Effector memory CD4-positive, alpha-beta T cell (primary cell): ENCODE data around the gene TAF1C.
"Not testable (repeated sequence)": the region's sequence is repeated elsewhere in the genome, so short reads cannot be mapped to it uniquely, and the experiment has no call there.

Experiments
- DNase-seq, 3 donors: peaks; one replicate each; pipeline ENCODE4 v3.0.0-alpha.2; 2020
- H3K27ac ChIP-seq: 2 replicates; pipeline ENCODE4 v1.7.0; 2013; ENCODE audit warnings: mild to moderate bottlenecking, low read length, moderate library complexity; ENCODE audit not compliant: insufficient read depth, poor library complexity, severe bottlenecking
- H3K27me3 ChIP-seq: replicated peaks from 2 replicates; pipeline ENCODE4 v1.7.0; 2013; ENCODE audit warnings: mild to moderate bottlenecking, low read length; ENCODE audit not compliant: insufficient read depth, control insufficient read depth, poor library complexity, severe bottlenecking
- H3K36me3 ChIP-seq: 2 replicates; pipeline ENCODE4 v1.7.0; 2013; ENCODE audit warnings: mild to moderate bottlenecking, low read length, moderate library complexity; ENCODE audit not compliant: control insufficient read depth, insufficient read depth
- H3K4me1 ChIP-seq: 2 replicates; pipeline ENCODE4 v1.7.0; 2013; ENCODE audit warnings: low read length, mild to moderate bottlenecking; ENCODE audit not compliant: control insufficient read depth, insufficient read depth, poor library complexity, severe bottlenecking
- H3K4me3 ChIP-seq: 2 replicates; pipeline ENCODE4 v1.7.0; 2013; ENCODE audit warnings: low read length, low read depth, mild to moderate bottlenecking; ENCODE audit not compliant: insufficient read depth, poor library complexity, severe bottlenecking
- H3K9me3 ChIP-seq: 2 replicates; pipeline ENCODE4 v1.7.0; 2013; ENCODE audit warnings: mild to moderate bottlenecking, low read length, moderate library complexity; ENCODE audit not compliant: control insufficient read depth

The TAF1C gene

DNA sequence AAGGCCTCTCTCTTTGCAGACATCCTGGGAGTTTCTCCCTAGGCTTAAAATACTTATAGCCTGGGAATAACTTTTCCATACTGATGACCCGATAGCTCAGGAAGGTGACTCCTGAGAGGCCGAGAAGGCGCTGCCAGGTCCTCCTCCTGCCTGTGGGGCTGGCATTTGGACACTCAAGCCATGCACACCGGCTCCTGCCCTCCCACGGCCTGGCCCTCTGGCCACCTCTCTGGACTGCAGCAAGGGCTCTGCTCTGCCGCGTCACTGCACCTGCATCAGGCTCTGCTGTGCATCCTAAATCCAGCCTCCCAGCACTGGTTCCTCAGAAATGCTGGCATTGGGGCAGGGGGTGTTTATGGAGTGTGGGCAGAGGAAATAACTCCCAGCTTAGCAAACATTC, 38.7 kb upstream of the TAF1C start:
- Histone ChIP-seq H3K27me3 (peaks cover 6% of the 10 kb centered on the region), H3K4me1 (no peaks in the 10 kb centered on the region), H3K36me3 (no peaks in the 10 kb centered on the region), H3K9me3 (no peaks in the 10 kb centered on the region), H3K4me3 (no peak overlapping the region), H3K27ac (no peak overlapping the region)
- DNase-seq = no peak

DNA sequence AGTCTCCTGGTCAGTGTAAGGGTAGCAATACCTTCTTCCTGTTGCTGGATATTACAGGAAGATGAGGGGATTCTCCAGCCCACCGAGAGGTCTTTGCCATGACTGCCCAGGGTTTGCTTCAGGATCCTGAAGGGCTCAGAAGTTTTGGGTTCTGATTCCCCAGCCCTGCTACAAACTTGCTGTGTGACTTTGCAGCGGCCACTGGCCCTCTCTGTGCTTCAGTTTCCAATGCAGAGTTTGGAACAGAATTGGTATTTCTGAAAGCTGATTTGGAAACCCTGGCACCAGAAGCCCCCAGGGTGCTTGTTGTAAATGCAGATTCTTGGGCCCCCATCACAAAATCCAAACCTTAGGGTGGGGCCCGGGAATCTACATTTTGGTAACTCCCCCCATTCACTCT, 38.3 kb upstream of the TAF1C start:
- DNase-seq = no peak
- Histone ChIP-seq H3K36me3 (no peaks in the 10 kb centered on the region), H3K4me3 (no peak overlapping the region), H3K9me3 (no peaks in the 10 kb centered on the region), H3K4me1 (no peaks in the 10 kb centered on the region), H3K27ac (no peak overlapping the region), H3K27me3 (peaks cover 6% of the 10 kb centered on the region)

DNA sequence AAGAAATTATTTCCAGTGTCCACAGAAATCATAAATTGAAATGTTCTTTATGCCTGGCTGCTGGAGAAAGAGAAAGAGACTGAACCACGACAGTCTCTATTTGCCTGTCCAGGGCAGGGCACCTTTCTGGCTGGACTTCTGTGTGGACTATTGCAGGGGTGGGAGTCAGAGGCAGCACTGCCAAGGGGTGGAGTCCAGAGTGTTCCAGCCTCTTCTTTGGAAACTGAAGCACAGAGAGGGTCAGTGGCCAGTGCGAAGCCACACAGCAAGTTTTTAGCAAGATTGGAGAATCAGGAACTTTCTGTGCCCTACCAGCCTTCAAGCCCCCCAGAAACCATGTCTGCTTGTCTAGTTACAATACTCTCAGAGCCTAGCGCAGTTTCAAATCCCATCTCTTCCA, 37.7 kb upstream of the TAF1C start:
- no peak overlapping the region for H3K4me3 ChIP-seq
- H3K36me3 ChIP-seq = no peaks in the 10 kb centered on the region
- no peak overlapping the region for H3K27ac ChIP-seq
- H3K27me3 ChIP-seq = peaks cover 3% of the 10 kb centered on the region
- DNase-seq = no peak
- no peaks in the 10 kb centered on the region for H3K9me3 ChIP-seq
- H3K4me1 ChIP-seq = no peaks in the 10 kb centered on the region

DNA sequence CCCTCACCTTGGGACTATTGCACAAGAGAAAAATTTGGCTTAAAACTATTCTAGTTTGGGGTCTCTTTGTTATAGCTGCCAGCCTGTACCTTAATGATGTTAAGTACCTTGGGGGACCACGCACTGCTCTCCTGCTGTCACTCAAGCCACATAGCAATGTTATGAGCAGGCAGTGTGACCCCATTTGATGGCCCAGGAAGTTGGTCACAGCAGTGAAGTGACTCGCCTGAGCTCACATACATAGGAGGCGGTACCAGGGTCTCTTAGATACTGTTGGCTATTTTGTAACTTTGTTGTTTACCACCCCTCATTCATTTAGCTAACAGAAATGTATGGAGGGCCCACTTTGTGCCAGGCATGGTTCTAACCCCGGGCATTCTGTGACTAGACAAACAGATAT, 36.6 kb upstream of the TAF1C start:
- H3K27me3 ChIP-seq = peaks cover 3% of the 10 kb centered on the region
- no peak overlapping the region for H3K27ac ChIP-seq
- no peaks in the 10 kb centered on the region for H3K4me1 ChIP-seq
- DNase-seq = no peak
- no peak overlapping the region for H3K4me3 ChIP-seq
- H3K9me3 ChIP-seq = no peaks in the 10 kb centered on the region
- H3K36me3 ChIP-seq = no peaks in the 10 kb centered on the region

DNA sequence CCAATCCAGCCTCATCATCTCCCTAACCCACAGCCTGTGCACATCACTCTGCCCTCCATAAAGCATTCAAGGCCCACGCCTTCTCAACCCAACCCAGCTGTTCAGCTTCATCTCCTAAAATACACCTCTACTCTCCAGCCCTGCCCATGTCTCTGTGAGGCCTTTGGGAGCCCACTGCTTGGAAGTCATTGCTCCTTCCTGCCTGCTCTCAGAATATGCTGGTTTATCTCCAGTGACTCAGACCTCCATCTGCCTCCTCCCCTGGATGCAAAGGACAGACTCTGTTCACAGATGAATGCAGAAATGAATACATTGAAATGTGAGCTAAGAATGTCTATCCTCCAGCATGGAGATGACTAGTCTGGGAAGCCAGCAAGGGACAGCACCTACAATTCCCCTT, 34.0 kb upstream of the TAF1C start:
- H3K4me3 ChIP-seq = no peak overlapping the region
- H3K27ac ChIP-seq = no peak overlapping the region
- peaks cover 3% of the 10 kb centered on the region for H3K27me3 ChIP-seq
- no peaks in the 10 kb centered on the region for H3K4me1 ChIP-seq
- no peaks in the 10 kb centered on the region for H3K9me3 ChIP-seq
- no peak for DNase-seq
- no peaks in the 10 kb centered on the region for H3K36me3 ChIP-seq

DNA sequence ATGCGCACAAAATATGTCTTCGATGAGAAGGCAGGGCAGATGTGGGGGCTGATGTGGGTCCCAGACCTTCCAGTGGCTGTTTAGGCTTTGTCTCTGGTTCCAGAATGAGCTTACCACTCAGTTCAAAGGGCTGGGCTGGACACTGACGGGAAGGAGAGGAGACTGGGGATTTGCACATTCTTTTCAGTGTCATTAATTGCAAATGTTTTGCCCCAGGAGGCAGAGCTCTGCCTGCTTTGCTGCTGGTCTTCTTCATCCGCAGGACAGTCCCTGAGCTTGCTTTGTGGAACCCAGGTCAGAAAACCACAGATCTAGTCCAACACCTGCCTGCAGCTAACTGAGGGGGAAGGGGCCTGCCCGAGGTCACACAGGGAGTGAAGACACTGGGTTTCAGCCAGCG, 32.1 kb upstream of the TAF1C start:
- no peaks in the 10 kb centered on the region for H3K9me3 ChIP-seq
- H3K4me1 ChIP-seq = no peaks in the 10 kb centered on the region
- DNase-seq = no peak
- H3K36me3 ChIP-seq = no peaks in the 10 kb centered on the region
- no peak overlapping the region for H3K27ac ChIP-seq
- H3K27me3 ChIP-seq = no peaks in the 10 kb centered on the region
- H3K4me3 ChIP-seq = no peak overlapping the region

DNA sequence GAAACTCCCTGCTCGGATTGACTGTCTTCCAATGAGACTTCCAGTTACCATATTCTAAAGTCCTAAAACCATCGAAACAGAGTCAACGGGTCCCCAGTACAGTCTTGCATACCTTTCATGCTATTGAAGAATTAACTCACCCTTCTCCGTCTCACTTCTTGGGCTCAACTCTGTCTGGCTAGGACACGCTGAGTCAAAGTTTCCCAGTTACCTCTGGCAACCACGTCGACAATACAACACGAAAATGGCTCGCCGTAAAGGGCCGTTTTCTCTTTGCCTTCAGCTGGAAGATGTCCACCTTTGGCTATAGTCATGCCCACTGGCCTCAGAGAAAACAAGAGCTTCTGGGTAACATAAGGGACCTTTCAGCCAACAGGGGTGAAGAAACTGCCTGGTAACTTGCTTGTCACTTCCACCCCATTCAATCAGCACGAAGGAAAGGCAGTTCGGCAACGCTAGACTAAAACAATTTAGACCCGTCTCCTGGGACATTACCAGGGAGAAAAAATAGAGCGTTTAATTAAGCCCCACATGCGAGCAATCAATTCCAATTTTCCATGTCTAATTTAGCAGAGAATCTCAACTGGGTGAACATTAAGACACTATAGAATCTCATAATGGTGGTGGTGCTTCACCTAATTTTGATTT, 31.4 kb upstream of the TAF1C start:
- DNase-seq = no peak
- no peaks in the 10 kb centered on the region for H3K27me3 ChIP-seq

DNA sequence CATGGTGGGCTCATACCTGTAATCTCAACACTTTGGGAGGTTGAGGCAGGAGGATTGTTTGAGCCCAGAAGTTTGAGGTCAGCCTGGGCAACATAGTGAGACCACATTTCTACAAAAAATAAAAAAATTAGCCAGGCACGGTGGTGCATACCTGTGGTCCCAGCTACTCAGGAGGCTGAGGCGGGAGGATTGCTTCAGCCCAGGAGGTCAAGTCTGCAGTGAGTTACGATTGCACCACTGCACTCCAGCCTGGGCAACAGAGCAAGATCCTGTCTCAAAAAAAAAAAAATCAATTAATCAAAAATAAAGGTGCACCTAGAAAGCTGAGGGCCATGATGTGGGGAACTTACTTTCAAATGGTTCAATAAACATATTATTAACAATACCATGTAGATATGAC, 29.3 kb upstream of the TAF1C start:
- H3K4me1 ChIP-seq, H3K36me3 ChIP-seq, H3K4me3 ChIP-seq, H3K9me3 ChIP-seq, H3K27me3 ChIP-seq, H3K27ac ChIP-seq, DNase-seq: not testable (repeated sequence)

More for the DNA sequence above, 31.4 kb upstream of the TAF1C start:
- no peaks in the 10 kb centered on the region for H3K9me3 ChIP-seq
- H3K4me1 ChIP-seq = no peaks in the 10 kb centered on the region
- H3K4me3 ChIP-seq = no peak overlapping the region
- H3K36me3 ChIP-seq = no peaks in the 10 kb centered on the region
- H3K27ac ChIP-seq = no peak overlapping the region

DNA sequence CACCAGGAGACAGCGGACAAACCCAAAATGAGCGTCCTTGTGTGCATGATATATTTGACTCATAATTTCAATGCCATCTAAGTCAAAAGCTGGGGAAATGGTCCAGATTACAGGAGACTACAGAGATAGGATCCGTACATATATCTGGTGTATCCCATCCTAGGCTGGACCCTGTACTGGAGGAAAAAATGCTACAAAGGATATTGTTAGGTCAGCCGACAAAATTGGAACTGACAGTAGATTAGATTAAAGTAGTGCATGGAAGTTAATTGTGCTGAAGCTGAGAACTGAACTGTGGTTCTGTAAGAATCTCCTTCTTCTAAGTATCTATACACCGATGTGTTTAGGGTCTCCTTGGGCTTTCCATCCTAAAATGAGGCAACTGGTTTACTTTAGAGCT, 28.7 kb upstream of the TAF1C start:
- DNase-seq = no peak
- Histone ChIP-seq H3K27me3 (no peaks in the 10 kb centered on the region), H3K9me3 (no peaks in the 10 kb centered on the region), H3K4me3 (no peak overlapping the region), H3K36me3 (no peaks in the 10 kb centered on the region), H3K27ac (no peak overlapping the region), H3K4me1 (no peaks in the 10 kb centered on the region)

DNA sequence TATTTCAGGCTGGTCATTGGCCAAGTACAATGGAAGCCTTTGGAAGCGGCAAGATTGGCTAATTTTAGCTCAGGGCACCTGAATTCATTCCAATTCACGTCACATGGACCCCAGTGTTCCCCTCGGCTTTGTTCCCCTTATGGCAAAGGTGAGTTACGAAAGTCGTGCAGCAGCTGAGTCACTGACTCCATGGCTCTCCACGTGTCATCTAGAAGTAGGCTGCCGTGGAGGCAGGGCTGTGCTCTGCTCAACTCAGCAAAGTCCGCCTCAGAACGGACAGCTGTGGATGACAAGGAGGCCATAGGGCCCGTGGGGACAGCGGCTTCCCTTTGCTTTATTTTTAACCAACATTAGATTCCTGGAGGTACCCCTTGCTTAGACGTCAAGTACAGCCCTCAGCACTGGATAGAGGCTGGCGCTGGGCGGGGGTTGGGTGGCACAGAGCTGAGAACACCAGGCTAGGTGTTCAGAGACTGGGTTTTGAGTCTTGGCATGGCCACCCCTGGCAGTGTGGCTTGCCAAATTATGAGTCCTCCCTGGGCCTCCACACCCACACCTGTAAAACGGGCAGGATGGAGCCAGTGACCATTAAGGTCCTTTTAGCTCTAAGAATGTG, 27.7 kb upstream of the TAF1C start:
- Histone ChIP-seq H3K27me3 (no peaks in the 10 kb centered on the region), H3K4me1 (no peaks in the 10 kb centered on the region), H3K9me3 (no peaks in the 10 kb centered on the region), H3K36me3 (no peaks in the 10 kb centered on the region), H3K27ac (no peak overlapping the region), H3K4me3 (no peak overlapping the region)
- no peak for DNase-seq
